MG63 (cell line): ENCODE data around the gene JPH3. TPM values are rescaled to one million over a fixed set of nuclear protein-coding genes. Genes with fewer than 3 reads are reported as not detected.

Experiments used
- DNase-seq: peaks from one replicate; pipeline ENCODE4 v3.0.0-alpha.2; 2020
- H3K27me3 ChIP-seq: fragments of 250-450 bp; sonication (Bioruptor Pico); 2 replicates; pipeline ENCODE4 v1.5.1; 2020; ENCODE audit warnings: mild to moderate bottlenecking, moderate library complexity
- H3K36me3 ChIP-seq: fragments of 250-450 bp; sonication (Bioruptor Pico); 2 replicates; pipeline ENCODE4 v1.5.1; 2020; ENCODE audit warnings: mild to moderate bottlenecking, moderate library complexity
- H3K4me3 ChIP-seq: fragments of 250-450 bp; sonication (Bioruptor Pico); 2 replicates; pipeline ENCODE4 v1.5.1; 2020; ENCODE audit warnings: mild to moderate bottlenecking, moderate library complexity
- H3K9me3 ChIP-seq: fragments of 250-450 bp; sonication (Bioruptor Pico); 2 replicates; pipeline ENCODE4 v1.5.1; 2020; ENCODE audit warnings: mild to moderate bottlenecking, moderate library complexity
- total RNA-seq: library from RNA; depleted of rRNA; stranded (reverse); fragments of >200 nt; shearing (Covaris generic); gene quantifications from 2 replicates; pipeline ENCODE4 v1.2.3, GENCODE V29; 2014; ENCODE audit warnings: low replicate concordance

JPH3 gene
- total RNA-seq, 1 experiment from 2014 or later, result 1.7 TPM

DNA sequence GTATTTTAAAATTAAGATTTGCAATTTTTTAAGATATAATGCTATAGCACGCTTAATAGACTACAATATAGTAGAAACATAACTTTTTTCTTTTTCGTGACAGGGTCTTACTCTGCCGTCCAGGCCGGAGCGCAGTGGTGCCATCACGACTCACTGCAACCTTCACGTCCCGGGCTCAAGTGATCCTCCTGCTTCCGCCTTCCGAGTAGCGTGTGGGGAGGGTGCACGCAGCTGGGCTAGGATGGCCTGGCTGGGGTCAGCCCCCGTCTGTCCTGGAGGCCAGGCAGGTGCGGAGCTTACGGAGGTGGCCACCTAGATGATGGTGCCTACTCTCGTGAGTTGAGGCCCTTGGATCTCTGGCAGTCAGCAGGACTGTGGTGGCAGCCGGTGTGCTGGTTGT lies 50.1 kb downstream of the JPH3 start:
- DNase-seq, result no peak
- H3K4me3 ChIP-seq, result no peak overlapping the region
- H3K27me3 ChIP-seq, result no peaks in the 10 kb centered on the region
- no peaks in the 10 kb centered on the region for H3K9me3 ChIP-seq
- H3K36me3 ChIP-seq, result no peaks in the 10 kb centered on the region

DNA sequence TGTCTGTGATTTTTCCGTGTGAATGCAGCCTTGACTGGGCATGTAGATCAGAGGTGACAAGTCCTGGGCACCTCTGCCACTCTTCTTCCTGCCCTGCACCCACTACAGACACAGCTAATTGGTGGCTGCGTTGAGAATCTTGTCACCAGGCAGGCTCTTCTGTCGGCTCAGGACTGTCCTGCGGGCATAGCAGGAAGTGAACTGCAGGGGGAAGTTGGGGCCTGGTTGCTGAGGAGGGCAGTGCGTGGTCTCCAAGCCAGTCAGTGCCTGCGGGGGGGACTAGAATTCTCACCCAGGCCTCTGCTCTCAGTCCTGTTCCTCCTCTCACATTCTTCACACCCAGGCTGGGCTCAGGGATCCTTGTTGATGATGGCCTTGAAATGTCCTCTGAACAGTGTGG lies 50.5 kb downstream of the JPH3 start:
- DNase-seq, result no peak
- Histone ChIP-seq H3K27me3 (no peaks in the 10 kb centered on the region), H3K4me3 (no peak overlapping the region), H3K9me3 (no peaks in the 10 kb centered on the region), H3K36me3 (no peaks in the 10 kb centered on the region)

GRCh38 chr16:87653234-87653633 lies 50.9 kb downstream of the JPH3 start:
- no peak for DNase-seq
- H3K27me3 ChIP-seq, result no peaks in the 10 kb centered on the region
- no peak overlapping the region for H3K4me3 ChIP-seq
- H3K9me3 ChIP-seq, result no peaks in the 10 kb centered on the region
- no peaks in the 10 kb centered on the region for H3K36me3 ChIP-seq

- no peak overlapping the region for H3K4me3 ChIP-seq
- DNase-seq, result no peak
- H3K27me3 ChIP-seq, result no peaks in the 10 kb centered on the region
- no peaks in the 10 kb centered on the region for H3K9me3 ChIP-seq
- no peaks in the 10 kb centered on the region for H3K36me3 ChIP-seq
These were observed 52.5 kb downstream of the JPH3 start for GRCh38 chr16:87654826-87655225.

DNA sequence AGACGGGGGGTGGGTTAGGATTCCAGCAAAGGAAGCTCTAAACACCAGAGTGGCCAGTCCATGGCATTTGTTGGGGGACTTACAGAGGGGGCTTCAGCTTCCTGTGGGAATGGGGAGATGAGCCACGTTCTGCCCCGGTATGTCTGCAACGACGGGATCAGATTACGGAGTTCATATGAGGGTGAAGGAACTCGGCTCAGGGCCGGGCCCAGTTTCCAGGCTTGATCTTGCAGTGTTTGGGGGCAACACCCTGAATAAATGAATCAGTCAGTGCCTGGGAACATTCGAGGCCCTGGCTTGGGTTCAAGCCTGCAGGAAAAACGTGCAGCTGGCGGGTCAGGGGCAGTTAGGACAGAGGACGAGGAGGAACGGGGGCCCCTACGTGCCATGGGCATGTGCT lies 54.0 kb downstream of the JPH3 start:
- Histone ChIP-seq H3K27me3 (no peaks in the 10 kb centered on the region), H3K4me3 (no peak overlapping the region), H3K36me3 (no peaks in the 10 kb centered on the region), H3K9me3 (no peaks in the 10 kb centered on the region)
- no peak for DNase-seq

- Histone ChIP-seq H3K36me3 (no peaks in the 10 kb centered on the region), H3K4me3 (no peak overlapping the region), H3K9me3 (no peaks in the 10 kb centered on the region), H3K27me3 (no peaks in the 10 kb centered on the region)
- peak; percentile 26 for DNase-seq
These were observed 55.4 kb downstream of the JPH3 start for GRCh38 chr16:87657621-87658192.

- no peak overlapping the region for H3K4me3 ChIP-seq
- no peaks in the 10 kb centered on the region for H3K9me3 ChIP-seq
- H3K36me3 ChIP-seq, result no peaks in the 10 kb centered on the region
- no peak for DNase-seq
- no peaks in the 10 kb centered on the region for H3K27me3 ChIP-seq
These were observed 56.4 kb downstream of the JPH3 start for GRCh38 chr16:87658564-87659225.

GRCh38 chr16:87661561-87661960 lies 59.3 kb downstream of the JPH3 start:
- H3K9me3 ChIP-seq, result no peaks in the 10 kb centered on the region
- no peak for DNase-seq
- H3K4me3 ChIP-seq, result no peak overlapping the region
- H3K27me3 ChIP-seq, result no peaks in the 10 kb centered on the region
- H3K36me3 ChIP-seq, result no peaks in the 10 kb centered on the region

- no peaks in the 10 kb centered on the region for H3K27me3 ChIP-seq
These were observed 60.2 kb downstream of the JPH3 start for GRCh38 chr16:87662254-87663204.

DNA sequence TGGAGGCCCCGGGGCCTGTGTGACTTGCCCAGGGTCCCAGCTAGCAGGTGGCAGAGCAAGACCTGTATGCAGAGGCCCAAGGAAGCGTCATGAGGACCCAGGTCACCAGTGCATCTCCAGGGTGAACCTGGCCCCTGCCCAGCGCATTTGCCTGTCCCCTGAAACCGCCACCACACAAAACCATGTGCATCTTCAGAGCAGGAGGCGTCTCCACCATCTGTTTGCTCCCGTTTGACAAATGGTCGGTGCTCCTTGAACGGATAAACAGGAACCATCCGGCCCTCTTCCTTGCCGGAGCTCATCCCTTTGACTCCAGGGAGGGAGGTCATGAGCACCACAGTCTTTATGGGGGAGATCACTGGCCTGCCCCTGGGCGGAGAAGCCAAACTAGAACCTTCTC lies 62.5 kb downstream of the JPH3 start:
- H3K27me3 ChIP-seq, result no peaks in the 10 kb centered on the region
- DNase-seq, result no peak
- no peaks in the 10 kb centered on the region for H3K9me3 ChIP-seq
- H3K4me3 ChIP-seq, result no peak overlapping the region
- H3K36me3 ChIP-seq, result no peaks in the 10 kb centered on the region

More at GRCh38 chr16:87662254-87663204, 60.2 kb downstream of the JPH3 start:
- no peaks in the 10 kb centered on the region for H3K36me3 ChIP-seq
- no peak for DNase-seq
- H3K4me3 ChIP-seq, result no peak overlapping the region
- no peaks in the 10 kb centered on the region for H3K9me3 ChIP-seq

GRCh38 chr16:87665193-87665592 lies 62.9 kb downstream of the JPH3 start:
- DNase-seq, result no peak
- Histone ChIP-seq H3K9me3 (no peaks in the 10 kb centered on the region), H3K4me3 (no peak overlapping the region), H3K36me3 (no peaks in the 10 kb centered on the region), H3K27me3 (no peaks in the 10 kb centered on the region)

DNA sequence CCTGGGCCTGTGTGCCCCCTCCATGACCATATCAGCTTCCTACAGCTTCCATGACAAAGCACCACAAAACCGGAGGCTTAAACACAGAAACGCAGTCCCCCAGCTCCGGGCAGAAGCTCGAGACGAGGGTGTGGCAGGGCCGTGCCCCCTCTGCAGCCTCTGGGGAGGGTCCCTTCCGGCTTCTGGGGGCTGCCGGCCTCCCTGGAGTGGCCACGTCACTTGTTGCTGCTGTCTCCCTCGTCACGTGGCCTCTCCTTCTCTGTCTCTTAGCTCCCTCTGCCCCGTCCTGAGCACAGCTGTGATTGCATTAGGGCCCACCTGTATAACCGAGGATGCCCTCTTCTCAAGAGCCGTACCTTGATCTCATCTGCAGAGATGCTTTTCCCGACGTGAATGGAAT lies 64.6 kb downstream of the JPH3 start:
- no peaks in the 10 kb centered on the region for H3K27me3 ChIP-seq
- DNase-seq, result no peak
- no peaks in the 10 kb centered on the region for H3K36me3 ChIP-seq
- H3K9me3 ChIP-seq, result no peaks in the 10 kb centered on the region
- no peak overlapping the region for H3K4me3 ChIP-seq

DNA sequence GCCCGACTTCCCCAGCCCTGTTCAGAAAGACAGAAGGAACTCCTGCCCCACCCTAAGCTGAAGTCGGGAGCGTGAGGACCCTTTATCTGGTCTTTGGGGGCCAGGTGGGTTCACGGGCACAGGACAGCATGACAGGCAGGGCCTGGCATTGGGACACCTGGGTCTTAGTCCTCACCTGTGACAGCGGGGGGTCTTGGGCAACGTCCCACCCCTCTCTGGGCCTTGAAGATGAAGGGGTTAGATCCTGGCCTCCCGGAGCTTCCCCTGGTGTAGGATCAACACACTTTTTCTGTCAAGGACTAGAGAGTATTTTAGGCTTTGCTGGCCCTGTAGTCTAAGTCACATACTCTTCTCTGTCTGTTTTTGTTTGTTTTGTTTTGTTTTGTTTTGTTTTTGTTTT lies 65.1 kb downstream of the JPH3 start:
- Histone ChIP-seq H3K36me3 (no peaks in the 10 kb centered on the region), H3K27me3 (no peaks in the 10 kb centered on the region), H3K9me3 (no peaks in the 10 kb centered on the region), H3K4me3 (no peak overlapping the region)
- no peak for DNase-seq

- DNase-seq, result no peak
- Histone ChIP-seq H3K4me3 (no peak overlapping the region), H3K27me3 (no peaks in the 10 kb centered on the region), H3K9me3 (no peaks in the 10 kb centered on the region), H3K36me3 (no peaks in the 10 kb centered on the region)
These were observed 65.6 kb downstream of the JPH3 start for GRCh38 chr16:87667946-87668345.

- H3K4me3 ChIP-seq, result no peak overlapping the region
- no peaks in the 10 kb centered on the region for H3K27me3 ChIP-seq
- H3K36me3 ChIP-seq, result no peaks in the 10 kb centered on the region
- H3K9me3 ChIP-seq, result no peaks in the 10 kb centered on the region
- no peak for DNase-seq
These were observed 67.4 kb downstream of the JPH3 start for GRCh38 chr16:87669672-87670071.

- Histone ChIP-seq H3K27me3 (no peaks in the 10 kb centered on the region), H3K4me3 (no peak overlapping the region), H3K9me3 (no peaks in the 10 kb centered on the region), H3K36me3 (no peaks in the 10 kb centered on the region)
- peak; percentile 11 for DNase-seq
These were observed 68.9 kb downstream of the JPH3 start for GRCh38 chr16:87671221-87671620.

- H3K36me3 ChIP-seq, result no peaks in the 10 kb centered on the region
- no peaks in the 10 kb centered on the region for H3K9me3 ChIP-seq
- no peak for DNase-seq
- no peak overlapping the region for H3K4me3 ChIP-seq
- H3K27me3 ChIP-seq, result no peaks in the 10 kb centered on the region
These were observed 69.5 kb downstream of the JPH3 start for GRCh38 chr16:87671715-87672270.
